BJ (cell line): ENCODE measurements around the gene KCNN1. TPM values are rescaled to one million over a fixed set of nuclear protein-coding genes. Genes with fewer than 3 reads are reported as not detected.

ENCODE experiments used
- CTCF ChIA-PET: fragments of 350-600 bp; formaldehyde crosslinking; extraction: SDS; loops from one replicate; lab custom pipeline; 2021; ENCODE audit warnings: antibody characterized with exemption, inconsistent platforms; lab: Yijun Ruan, JAX
- POLR2A ChIA-PET: fragments of 300-600 bp; sonication (Branson Sonifier 250); formaldehyde crosslinking; extraction: SDS; loops from one replicate; lab custom pipeline; 2021; ENCODE audit warnings: antibody characterized with exemption; lab: Charles Lee
- DNase-seq: peaks from one replicate; pipeline ENCODE4 v3.0.0-alpha.2; 2011; ENCODE audit warnings: low read depth
- H3K27me3 ChIP-seq: 2 replicates; pipeline ENCODE4 v1.6.0; 2011; ENCODE audit warnings: low read length; ENCODE audit not compliant: control insufficient read depth, insufficient read depth
- H3K36me3 ChIP-seq: 2 replicates; pipeline ENCODE4 v1.5.1; 2011; ENCODE audit warnings: low read length; ENCODE audit not compliant: control insufficient read depth, insufficient read depth
- H3K4me3 ChIP-seq: 2 replicates; pipeline ENCODE4 v1.5.1; 2011; ENCODE audit warnings: low read depth, mild to moderate bottlenecking, control low read depth, low read length
- polyA plus RNA-seq: library from polyadenylated mRNA; depleted of rRNA; stranded (reverse); fragments of >200 nt; gene quantifications from 2 replicates; pipeline ENCODE4 v1.2.3, GENCODE V29; 2011
- TF ChIP-seq, protein P1 (sequence below): IDR thresholded peaks from 2 replicates; pipeline ENCODE4 v1.5.1; 2011; ENCODE audit warnings: low read depth, mild to moderate bottlenecking, control low read depth, inconsistent platforms, low read length, moderate library complexity; ENCODE audit not compliant: insufficient read depth

The KCNN1 gene
- polyA plus RNA-seq, 1 experiment: 0.06 TPM

- CTCF ChIA-PET: interaction anchor here (1.4 to 8.6 kb wide), 2 partner anchors 10 to 49 kb away, joined by 6 to 83 read pairs; no protein-coding TSS in a partner anchor
Measured at GRCh38 chr19:17947815-17948513, 18.9 kb upstream of the KCNN1 start.

DNA sequence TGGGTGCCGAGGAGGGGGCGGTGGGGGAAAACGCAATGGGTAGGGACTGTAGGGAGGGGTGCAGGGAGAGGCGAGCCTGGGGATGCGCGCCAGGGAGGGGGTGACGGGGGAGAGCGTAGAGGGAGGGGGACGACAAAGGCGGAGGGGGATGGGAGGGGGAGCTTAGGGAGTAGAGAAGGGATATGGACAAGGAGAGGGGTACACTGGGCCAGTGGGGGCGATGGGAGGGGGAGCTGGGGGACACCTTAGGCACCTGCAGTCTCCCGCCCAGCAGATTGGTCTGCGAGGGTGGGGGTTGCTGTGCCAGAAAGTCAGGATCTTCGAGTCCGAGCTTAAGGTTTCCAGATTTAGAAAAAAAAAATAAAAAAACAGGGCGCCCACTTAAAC lies 18.4 kb upstream of the KCNN1 start:
- POLR2A ChIA-PET: no interaction called here
- DNase-seq: no peak

More at GRCh38 chr19:17947815-17948513, 18.9 kb upstream of the KCNN1 start:
- H3K36me3 ChIP-seq: no peaks in the 10 kb centered on the region; the same call in 1 of the 2 replicates
- DNase-seq: peak; percentile 50
- POLR2A ChIA-PET: no interaction called here
- H3K27me3 ChIP-seq: peaks cover 29% of the 10 kb centered on the region
- H3K4me3 ChIP-seq: peak overlapping the region; percentile 54
- TF ChIP-seq, protein P1, sequence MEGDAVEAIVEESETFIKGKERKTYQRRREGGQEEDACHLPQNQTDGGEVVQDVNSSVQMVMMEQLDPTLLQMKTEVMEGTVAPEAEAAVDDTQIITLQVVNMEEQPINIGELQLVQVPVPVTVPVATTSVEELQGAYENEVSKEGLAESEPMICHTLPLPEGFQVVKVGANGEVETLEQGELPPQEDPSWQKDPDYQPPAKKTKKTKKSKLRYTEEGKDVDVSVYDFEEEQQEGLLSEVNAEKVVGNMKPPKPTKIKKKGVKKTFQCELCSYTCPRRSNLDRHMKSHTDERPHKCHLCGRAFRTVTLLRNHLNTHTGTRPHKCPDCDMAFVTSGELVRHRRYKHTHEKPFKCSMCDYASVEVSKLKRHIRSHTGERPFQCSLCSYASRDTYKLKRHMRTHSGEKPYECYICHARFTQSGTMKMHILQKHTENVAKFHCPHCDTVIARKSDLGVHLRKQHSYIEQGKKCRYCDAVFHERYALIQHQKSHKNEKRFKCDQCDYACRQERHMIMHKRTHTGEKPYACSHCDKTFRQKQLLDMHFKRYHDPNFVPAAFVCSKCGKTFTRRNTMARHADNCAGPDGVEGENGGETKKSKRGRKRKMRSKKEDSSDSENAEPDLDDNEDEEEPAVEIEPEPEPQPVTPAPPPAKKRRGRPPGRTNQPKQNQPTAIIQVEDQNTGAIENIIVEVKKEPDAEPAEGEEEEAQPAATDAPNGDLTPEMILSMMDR: no peak

DNA sequence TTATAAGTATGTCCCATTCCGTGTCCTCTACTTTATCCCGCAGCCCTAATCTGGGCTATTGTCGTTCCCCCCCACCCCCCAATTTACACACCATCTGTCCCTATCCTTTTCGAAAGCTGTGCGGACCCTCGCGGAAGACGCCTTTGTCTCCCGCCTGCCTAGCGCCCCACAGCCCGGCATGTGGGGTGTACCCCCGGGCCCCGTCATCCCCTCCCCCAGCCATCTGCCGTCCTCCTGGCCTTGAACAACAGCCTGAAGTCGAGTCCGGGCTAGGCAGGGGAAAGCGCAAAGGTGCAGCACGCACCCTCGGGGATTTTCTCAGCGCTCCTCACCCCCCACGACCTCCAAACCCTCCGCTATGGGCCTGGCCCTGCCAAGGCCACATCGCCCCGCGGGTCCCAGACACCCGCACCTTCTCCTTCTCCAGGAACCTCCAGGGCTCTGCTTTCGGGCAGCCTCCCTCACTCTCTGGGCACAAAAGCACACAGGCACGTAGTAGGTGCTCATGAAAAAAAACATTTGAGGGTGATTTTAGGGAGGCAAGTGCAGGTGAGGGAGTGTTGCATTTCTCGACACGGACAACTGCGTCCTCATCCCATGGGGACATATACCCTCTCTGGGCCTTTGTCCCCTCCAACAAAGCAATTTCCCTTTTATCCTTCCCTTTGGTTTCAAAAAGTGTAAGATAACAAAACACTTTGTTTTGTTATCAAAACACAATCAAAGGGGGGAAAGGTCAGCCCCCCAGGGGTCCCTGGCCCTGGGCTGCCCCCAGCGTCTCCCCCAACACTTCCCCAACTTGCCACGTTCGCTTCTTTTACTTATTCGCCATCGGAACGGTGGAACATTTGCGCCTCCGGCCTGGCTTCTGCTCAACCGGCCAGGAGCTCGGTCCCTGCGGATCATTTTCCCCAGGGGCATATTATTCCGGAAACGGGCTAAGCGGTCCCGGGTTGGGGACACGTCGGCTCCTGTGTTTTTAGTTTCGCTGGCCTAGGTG lies 17.7 kb upstream of the KCNN1 start:
- no peak overlapping the region for H3K4me3 ChIP-seq
- TF ChIP-seq, protein P1: no peak
- POLR2A ChIA-PET: no interaction called here
- H3K27me3 ChIP-seq: peaks cover 40% of the 10 kb centered on the region
- CTCF ChIA-PET: interaction anchor here (1.0 to 8.6 kb wide), 3 partner anchors 11 to 47 kb away, joined by 3 to 83 read pairs (median 6); no protein-coding TSS in a partner anchor
- DNase-seq: no peak
- H3K36me3 ChIP-seq: no peaks in the 10 kb centered on the region

More for the DNA sequence above, 18.4 kb upstream of the KCNN1 start:
- H3K27me3 ChIP-seq: peaks cover 34% of the 10 kb centered on the region
- peak overlapping the region; percentile 54 for H3K4me3 ChIP-seq
- TF ChIP-seq, protein P1: no peak
- H3K36me3 ChIP-seq: no peaks in the 10 kb centered on the region
- CTCF ChIA-PET: interaction anchor here (1.4 to 8.6 kb wide), 2 partner anchors 10 to 48 kb away, joined by 6 to 83 read pairs; no protein-coding TSS in a partner anchor

DNA sequence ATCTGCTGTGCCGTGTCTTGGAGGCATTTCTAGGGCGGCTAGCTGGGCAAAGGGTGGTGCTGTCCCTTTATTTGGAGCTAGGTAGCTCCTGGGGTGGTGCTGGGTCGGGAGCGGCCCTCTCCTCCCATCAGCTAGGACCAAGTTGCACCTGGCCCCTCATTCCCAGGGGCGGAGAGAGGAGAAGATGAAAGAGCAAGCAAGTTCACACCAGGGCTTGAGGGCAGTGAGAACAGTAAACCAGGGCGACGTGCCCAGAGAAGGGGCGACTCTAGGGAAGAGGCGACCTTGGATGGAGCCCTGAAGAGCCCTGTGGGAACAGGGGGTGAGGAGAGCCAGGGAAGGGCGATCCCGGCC lies 17.0 kb upstream of the KCNN1 start:
- DNase-seq: no peak
- TF ChIP-seq, protein P1: no peak
- Histone ChIP-seq H3K36me3 (no peaks in the 10 kb centered on the region), H3K4me3 (no peak overlapping the region), H3K27me3 (peaks cover 40% of the 10 kb centered on the region)
- ChIA-PET POLR2A (no interaction called here), CTCF (interaction anchor here (1.0 to 8.6 kb wide), 2 partner anchors 11 to 47 kb away, joined by 3 to 83 read pairs; no protein-coding TSS in a partner anchor)
